K562 (cell line): Measurements from ENCODE around the gene PLCB3. TPM values are rescaled to one million over a fixed set of nuclear protein-coding genes. Genes with fewer than 3 reads are reported as not detected.

Source experiments
- ATF6 ChIP-seq: sonication (generic); formaldehyde crosslinking; IDR thresholded peaks from 2 replicates; pipeline ENCODE4 v1.4.0; 2020; ENCODE audit warnings: mild to moderate bottlenecking, missing genetic modification reagents
- ESRRA ChIP-seq: fragments of 450-650 bp; IDR thresholded peaks from 2 replicates; pipeline ENCODE4 v1.6.1; 2014; ENCODE audit warnings: low read depth, mild to moderate bottlenecking, moderate library complexity, borderline replicate concordance
- HDAC8 ChIP-seq: fragments of 450-650 bp; IDR thresholded peaks from 2 replicates; pipeline ENCODE4 v1.6.1; 2016; ENCODE audit warnings: mild to moderate bottlenecking, missing genetic modification characterization, moderate library complexity, missing compliant biosample characterization
- LCOR ChIP-seq: sonication (generic); formaldehyde crosslinking; IDR thresholded peaks from 2 replicates; pipeline ENCODE4 v1.8.0; 2022; ENCODE audit warnings: mild to moderate bottlenecking, missing genetic modification reagents
- MBD1 ChIP-seq: fragments of 250-450 bp; sonication (Bioruptor Pico); IDR thresholded peaks from 2 replicates; pipeline ENCODE4 v1.8.0; 2022; ENCODE audit warnings: inconsistent platforms
- MCM2 ChIP-seq: fragments of 450-650 bp; IDR thresholded peaks from 2 replicates; pipeline ENCODE4 v1.6.1; 2017; ENCODE audit warnings: low read depth, mild to moderate bottlenecking
- MYC ChIP-seq, 2 experiments: fragments of 250-450 bp in 1 of 2; sonication (Bioruptor Pico) in 1 of 2; IDR thresholded peaks; 2 replicates each; pipeline versions ENCODE4 v1.5.1 to v1.6.1; 2012 to 2021; ENCODE audit warnings: low read depth in 2 of 2, borderline replicate concordance in 1 of 2, improper control_type of control experiment in 1 of 2, low read length in 1 of 2, mild to moderate bottlenecking in 1 of 2, moderate library complexity in 1 of 2
- POU5F1 ChIP-seq: fragments of 150-350 bp; IDR thresholded peaks from 2 replicates; pipeline ENCODE4 v1.6.1; 2014; ENCODE audit warnings: borderline replicate concordance, low read length, low read depth, mild to moderate bottlenecking; ENCODE audit not compliant: partially characterized antibody
- RB1 ChIP-seq: fragments of 450-650 bp; IDR thresholded peaks from 2 replicates; pipeline ENCODE4 v1.6.1; 2017; ENCODE audit warnings: low read depth, mild to moderate bottlenecking
- RBFOX2 ChIP-seq: fragments of 200-400 bp; formaldehyde crosslinking; IDR thresholded peaks from 2 replicates; pipeline ENCODE4 v1.6.1; 2017; ENCODE audit warnings: low read depth, mild to moderate bottlenecking, low read length, moderate library complexity
- SRSF9 ChIP-seq: fragments of 200-400 bp; formaldehyde crosslinking; IDR thresholded peaks from 2 replicates; pipeline ENCODE4 v1.6.1; 2017; ENCODE audit warnings: low read depth, low read length, borderline replicate concordance
- TSC22D4 ChIP-seq: fragments of 450-650 bp; IDR thresholded peaks from 2 replicates; pipeline ENCODE4 v1.6.1; 2016; ENCODE audit warnings: missing genetic modification characterization, missing biosample characterization, control low read depth
- USF2 ChIP-seq: sonication (generic); formaldehyde crosslinking; IDR thresholded peaks from 2 replicates; pipeline ENCODE4 v1.5.0; 2020; ENCODE audit warnings: missing genetic modification reagents
- ZBED1 ChIP-seq: IDR thresholded peaks from 2 replicates; pipeline ENCODE4 v1.6.1; 2014
- ZC3H11A ChIP-seq: IDR thresholded peaks from 2 replicates; pipeline ENCODE4 v1.6.1; 2012; ENCODE audit warnings: low read depth, low read length, improper control_type of control experiment
- ZNF143 ChIP-seq: sonication (generic); formaldehyde crosslinking; IDR thresholded peaks from 2 replicates; pipeline ENCODE4 v1.9.0; 2022; ENCODE audit warnings: mild to moderate bottlenecking, missing genetic modification reagents
- ZNF511 ChIP-seq: sonication (generic); formaldehyde crosslinking; IDR thresholded peaks from 2 replicates; pipeline ENCODE4 v1.8.0; 2022; ENCODE audit warnings: mild to moderate bottlenecking, missing genetic modification reagents
- polyA plus RNA-seq, 8 experiments: library from polyadenylated mRNA; depleted of rRNA in 4 of 8; stranded (reverse) in 5 of 8; unstranded in 3 of 8; fragments of >200 nt; fragmentation: Nextera tagmentation in 2 of 8; fragmentation: Illumina TruSeq in 1 of 8; extraction: Ambion mirVana in 2 of 8; extraction: Trizol in 1 of 8; gene quantifications; 2 replicates each; pipeline versions ENCODE4 v1.2.1 to v1.2.3, GENCODE V29; 2011 to 2014; ENCODE audit warnings: inconsistent platforms in 1 of 8, missing spikeins in 1 of 8
- total RNA-seq, 7 experiments: library from RNA; depleted of rRNA in 6 of 7; stranded (reverse); fragments of >200 nt in 6 of 7; fragmentation: Illumina TruSeq in 2 of 7; extraction: Trizol in 2 of 7; gene quantifications; 2 replicates each; pipeline versions ENCODE4 v1.2.1 to v1.2.3, GENCODE V29; 2011 to 2021; ENCODE audit warnings: low replicate concordance in 1 of 7
- TF ChIP-seq, protein P1 (sequence below), 2 experiments: IDR thresholded peaks; 2 replicates each; pipeline ENCODE4 v1.6.1; 2011; ENCODE audit warnings: borderline replicate concordance in 1 of 2, control low read depth in 1 of 2, low read depth in 1 of 2, low read length in 1 of 2, mild to moderate bottlenecking in 1 of 2, mixed read lengths in 1 of 2, moderate library complexity in 1 of 2; ENCODE audit not compliant: insufficient read depth in 1 of 2, insufficient read length in 1 of 2, poor library complexity in 1 of 2, severe bottlenecking in 1 of 2; ENCODE audit errors: extremely low read depth in 1 of 2
- TF ChIP-seq, protein P2 (sequence below): fragments of 250-450 bp; sonication (Bioruptor Pico); IDR thresholded peaks from 2 replicates; pipeline ENCODE4 v1.8.0; 2021; ENCODE audit warnings: mild to moderate bottlenecking, moderate library complexity

PLCB3 gene
- total and polyA plus RNA-seq, 9 of the 15 experiments (the other 6 are each of a cell fraction or from before 2014, with no cell fraction given): 0.31 to 44.8 (median 14.6) TPM

DNA sequence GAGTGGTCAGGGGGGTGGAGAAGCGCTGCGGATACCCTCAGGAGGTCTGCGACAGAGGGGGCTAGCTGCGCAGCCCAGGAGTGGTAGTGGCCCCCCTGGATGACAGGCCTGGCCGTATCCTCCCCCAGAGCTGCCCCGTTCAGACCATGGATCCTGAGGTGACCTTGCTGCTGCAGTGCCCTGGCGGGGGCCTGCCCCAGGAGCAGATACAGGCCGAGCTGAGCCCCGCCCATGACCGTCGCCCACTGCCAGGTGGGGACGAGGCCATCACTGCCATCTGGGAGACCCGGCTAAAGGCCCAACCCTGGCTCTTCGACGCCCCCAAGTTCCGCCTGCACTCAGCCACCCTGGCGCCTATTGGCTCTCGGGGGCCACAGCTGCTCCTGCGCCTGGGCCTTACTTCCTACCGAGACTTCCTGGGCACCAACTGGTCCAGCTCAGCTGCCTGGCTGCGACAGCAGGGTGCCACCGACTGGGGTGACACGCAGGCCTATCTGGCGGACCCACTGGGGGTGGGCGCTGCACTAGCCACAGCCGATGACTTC lies 24.8 kb upstream of the PLCB3 start (continued):
- TF ChIP-seq, protein P1, sequence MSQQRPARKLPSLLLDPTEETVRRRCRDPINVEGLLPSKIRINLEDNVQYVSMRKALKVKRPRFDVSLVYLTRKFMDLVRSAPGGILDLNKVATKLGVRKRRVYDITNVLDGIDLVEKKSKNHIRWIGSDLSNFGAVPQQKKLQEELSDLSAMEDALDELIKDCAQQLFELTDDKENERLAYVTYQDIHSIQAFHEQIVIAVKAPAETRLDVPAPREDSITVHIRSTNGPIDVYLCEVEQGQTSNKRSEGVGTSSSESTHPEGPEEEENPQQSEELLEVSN (IDR thresholded peaks at IDR 0.05; ENCODE audit: borderline replicate concordance in 1 of 2, extremely low read depth in 1 of 2, insufficient read depth in 1 of 2, insufficient read length in 1 of 2, low read depth in 1 of 2, low read length in 1 of 2, poor library complexity in 1 of 2, severe bottlenecking in 1 of 2): peak in 1 of 2 experiments; percentile 46
- TF ChIP-seq MCM2 (no peak), ZC3H11A (no peak), RB1 (no peak), MYC (IDR thresholded peaks at IDR 0.05; ENCODE audit: low read depth, low read length) (no peak), MYC (CRISPR knock-in tag; IDR thresholded peaks at IDR 0.05; ENCODE audit: borderline replicate concordance, low read depth) (0 out of 2 replicates have a peak, but pooled peaks have one; percentile 35), ZNF143 (CRISPR knock-in tag) (0 out of 2 replicates have a peak, but pooled peaks have one; percentile 43), SRSF9 (no peak), USF2 (CRISPR knock-in tag) (no peak), HDAC8 (no peak), TSC22D4 (tag) (no peak), ZNF511 (CRISPR knock-in tag) (peak; percentile 42; the same call in 1 of the 2 replicates), POU5F1 (no peak), ZBED1 (no peak), LCOR (no peak), RBFOX2 (peak; percentile 63), MBD1 (CRISPR knock-in tag) (no peak), ATF6 (CRISPR knock-in tag) (no peak; the same call in 1 of the 2 replicates), ESRRA (peak; percentile 62)
- TF ChIP-seq, protein P2, sequence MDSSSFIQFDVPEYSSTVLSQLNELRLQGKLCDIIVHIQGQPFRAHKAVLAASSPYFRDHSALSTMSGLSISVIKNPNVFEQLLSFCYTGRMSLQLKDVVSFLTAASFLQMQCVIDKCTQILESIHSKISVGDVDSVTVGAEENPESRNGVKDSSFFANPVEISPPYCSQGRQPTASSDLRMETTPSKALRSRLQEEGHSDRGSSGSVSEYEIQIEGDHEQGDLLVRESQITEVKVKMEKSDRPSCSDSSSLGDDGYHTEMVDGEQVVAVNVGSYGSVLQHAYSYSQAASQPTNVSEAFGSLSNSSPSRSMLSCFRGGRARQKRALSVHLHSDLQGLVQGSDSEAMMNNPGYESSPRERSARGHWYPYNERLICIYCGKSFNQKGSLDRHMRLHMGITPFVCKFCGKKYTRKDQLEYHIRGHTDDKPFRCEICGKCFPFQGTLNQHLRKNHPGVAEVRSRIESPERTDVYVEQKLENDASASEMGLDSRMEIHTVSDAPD (CRISPR knock-in tag): no peak
